GM19193 (cell line): ENCODE data around the gene CYP4V2.

Experiments
- POLR2A ChIP-seq: IDR thresholded peaks from 4 replicates; pipeline ENCODE4 v1.6.1; 2011; ENCODE audit not compliant: insufficient read depth, insufficient read length; ENCODE audit errors: extremely low read depth

CYP4V2 gene

DNA sequence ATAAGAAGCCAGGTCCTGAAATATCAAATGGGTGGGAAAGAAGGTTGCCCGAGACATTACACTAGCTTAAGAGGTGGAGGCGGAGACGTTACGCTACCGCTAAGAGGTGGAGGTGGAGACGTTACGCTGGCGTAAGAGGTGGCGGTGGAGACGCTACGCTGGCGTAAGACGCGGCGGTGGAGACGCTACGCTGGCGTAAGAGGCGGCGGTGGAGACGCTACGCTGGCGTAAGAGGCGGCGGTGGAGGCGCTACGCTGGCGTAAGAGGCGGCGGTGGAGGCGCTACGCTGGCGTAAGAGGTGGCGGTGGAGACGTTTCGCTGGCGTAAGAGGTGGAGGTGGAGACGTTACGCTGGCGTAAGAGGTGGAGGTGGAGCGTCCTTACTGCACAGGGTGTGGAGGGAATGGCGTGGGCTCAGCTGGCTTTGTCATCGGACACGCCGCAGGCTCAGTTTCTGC is 12.8 kb downstream of the CYP4V2 start:
- no peak for TF ChIP-seq POLR2A

DNA sequence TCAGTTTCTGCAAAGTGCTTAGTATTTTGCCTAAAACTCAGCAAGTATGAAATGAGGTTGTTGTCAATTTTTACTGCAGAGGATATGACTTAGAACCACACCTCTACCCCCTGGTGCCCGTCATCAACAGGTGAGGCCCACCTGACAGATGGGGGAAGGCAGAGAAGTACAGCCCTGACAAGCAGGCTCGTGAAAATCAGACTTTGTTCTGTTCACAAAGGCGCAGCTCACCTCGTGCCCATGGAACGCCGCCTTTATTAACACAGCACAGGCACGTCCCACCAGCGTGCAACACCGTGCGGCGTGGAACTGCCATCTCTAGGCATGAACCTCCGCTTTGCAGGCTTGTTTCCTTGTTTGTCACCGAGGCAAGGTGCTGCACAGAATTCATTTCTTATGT is 13.3 kb downstream of the CYP4V2 start:
- TF ChIP-seq POLR2A, result no peak

DNA sequence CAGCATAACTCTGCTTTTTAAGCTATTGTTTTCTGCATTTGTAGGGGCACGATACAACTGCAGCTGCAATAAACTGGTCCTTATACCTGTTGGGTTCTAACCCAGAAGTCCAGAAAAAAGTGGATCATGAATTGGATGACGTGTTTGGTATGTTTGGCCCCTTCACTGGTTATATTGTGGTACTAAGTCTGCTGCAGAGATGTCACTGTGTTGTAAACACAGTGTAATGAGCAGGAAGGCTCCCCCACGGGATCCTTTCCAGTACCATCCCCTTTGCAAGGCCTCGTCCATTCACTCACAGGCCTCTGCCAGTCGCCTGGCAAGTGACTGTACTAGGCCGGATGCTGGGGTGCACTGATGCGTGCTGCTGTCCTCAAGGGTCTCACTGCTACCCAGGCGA is 13.8 kb downstream of the CYP4V2 start:
- no peak for TF ChIP-seq POLR2A

DNA sequence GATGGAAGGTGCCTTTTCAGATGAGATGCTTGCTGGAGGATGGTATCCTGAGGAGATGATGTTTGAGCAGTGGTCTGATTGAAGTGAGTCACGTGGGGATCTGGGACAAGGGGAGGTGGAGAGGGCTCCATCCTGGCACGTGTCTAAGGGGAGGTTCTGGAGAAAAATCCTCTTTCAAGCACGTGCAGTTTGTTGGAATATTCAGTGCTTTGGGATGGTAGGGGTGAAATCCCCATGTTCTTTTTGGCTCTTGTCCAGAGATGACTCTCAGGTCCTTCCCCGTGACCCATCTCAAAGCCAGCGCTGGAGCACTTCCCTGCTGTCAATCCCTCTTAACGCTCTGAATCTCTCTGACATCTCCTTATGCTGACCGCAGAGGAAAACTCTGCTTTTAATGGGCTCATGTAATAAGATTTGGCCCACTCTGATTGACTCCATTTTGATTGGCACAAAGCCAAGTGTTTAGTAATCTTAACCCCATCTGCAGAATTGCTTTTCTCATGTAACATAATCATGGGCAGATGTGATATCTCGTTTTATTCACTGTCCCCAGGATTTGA is 25.2 kb downstream of the CYP4V2 start:
- TF ChIP-seq POLR2A, result no peak

DNA sequence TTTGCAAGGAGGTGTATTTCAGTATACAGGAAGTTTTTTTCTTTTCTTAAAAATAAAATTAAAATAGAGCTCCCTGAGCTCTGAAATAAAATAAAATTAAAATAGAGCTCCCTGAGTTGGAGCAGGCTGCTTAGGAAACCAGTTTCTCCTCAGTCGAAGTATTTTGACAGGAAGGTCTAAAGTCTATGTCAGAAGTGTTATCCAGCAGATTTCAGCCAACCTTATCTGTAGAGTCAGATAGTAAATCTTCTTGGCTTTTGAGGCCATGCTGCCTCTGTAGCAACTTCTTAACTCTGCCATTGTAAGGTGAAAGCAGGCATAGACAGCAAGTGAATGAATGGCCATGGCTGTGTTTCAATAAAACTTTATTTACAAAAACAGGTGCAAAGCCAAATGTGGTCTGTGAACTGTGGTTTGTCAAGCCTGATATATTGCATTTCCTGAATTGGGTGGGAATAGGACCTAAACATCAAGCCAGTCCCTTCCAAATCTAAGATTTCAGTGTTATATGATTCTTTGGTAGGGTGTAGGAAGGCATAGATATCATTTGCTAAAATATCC is 26.4 kb downstream of the CYP4V2 start:
- no peak for TF ChIP-seq POLR2A

DNA sequence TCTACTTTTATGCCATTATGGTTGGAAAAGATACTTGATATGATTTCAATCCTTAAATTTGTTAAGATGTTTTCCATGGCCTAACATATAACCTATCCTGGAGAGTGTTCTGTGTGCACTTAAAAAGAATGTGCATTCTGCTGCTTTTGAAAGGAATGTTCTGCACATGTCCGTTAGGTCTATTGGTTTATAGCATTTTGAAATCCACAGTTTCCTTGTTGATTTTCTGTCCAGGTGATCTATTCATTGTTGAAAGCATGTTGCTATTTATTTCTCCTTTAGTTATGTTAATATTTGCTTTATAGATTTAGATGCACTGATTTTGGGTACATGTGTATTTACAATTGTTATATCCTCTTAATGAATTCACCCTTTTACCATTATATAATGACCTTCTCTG is 30.3 kb downstream of the CYP4V2 start:
- TF ChIP-seq POLR2A, result no peak

DNA sequence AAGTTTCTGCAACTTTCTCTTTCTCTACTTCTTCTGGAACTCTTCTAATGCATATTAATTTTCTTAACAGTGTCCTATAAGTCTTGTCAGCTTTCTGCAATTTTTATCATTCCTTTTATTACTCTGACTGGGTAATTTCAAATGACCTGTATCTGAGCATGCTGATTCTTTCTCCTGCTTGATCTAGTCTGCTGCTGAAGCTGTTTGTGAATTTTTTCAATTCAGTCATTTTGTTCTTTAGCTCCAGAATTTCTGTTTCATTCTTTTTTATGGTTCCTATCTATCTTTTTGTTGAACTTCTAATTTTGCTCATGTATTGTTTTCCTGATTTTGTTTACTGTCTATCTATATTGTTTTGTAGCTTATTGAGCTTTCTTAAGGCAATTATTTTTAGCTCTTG is 34.5 kb downstream of the CYP4V2 start:
- no peak for TF ChIP-seq POLR2A

DNA sequence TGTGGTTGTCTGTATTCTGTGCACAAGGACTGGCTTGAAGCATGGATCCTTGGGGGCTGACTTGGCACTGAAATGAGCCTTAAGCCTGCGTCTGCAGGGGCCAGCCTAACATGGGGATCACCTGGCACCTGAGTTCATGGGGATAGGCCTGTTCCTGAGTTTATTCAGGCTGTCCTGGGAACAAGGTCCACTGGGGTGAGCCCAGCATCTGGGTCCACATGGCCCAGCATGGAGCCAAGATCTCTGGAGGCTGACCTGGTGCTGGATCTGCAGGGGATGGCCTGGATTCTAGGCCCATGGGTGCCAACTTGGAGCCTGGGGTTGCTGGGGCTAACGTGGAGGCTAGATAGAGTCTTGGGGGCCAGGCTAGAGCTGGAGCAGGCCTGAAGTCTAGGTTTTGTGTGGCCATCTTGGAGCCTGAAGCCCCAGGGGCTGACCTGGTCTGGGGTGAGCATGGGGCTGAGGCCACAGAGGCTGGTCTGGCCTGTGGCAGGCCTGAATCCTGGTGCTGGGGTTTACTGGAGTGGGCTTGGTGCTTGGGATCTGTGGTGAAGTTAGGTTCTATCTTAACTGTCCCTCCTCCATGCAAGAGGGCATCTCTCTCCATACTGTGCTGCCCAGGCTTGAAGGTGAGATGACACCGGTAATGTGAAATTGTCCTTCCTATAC is 35.3 kb downstream of the CYP4V2 start:
- TF ChIP-seq POLR2A, result no peak

DNA sequence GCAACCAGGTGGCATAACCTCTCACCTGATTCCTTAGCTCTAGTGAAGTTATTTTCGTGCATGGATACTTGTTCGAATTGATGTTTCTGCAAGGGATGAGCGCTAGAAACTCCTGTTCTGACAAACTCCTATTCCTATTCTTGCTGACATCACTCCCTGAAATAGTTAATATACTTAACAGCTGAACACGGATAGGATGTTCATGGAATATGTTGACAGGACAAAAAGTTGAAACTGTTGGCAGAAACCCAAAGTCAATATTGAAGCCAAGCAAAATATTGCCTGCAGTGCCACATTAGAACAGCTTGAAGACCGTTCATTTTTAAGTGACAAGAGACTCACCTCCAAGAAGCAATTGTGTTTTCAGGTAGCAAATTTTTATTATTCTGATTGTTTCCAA is 35.9 kb downstream of the CYP4V2 start, which contains the start of gene KLKB1:
Gene KLKB1, plus strand, starts transcription at position 287 of the 400 bp plus-strand sequence. CDS start 689 bp downstream, outside the sequence.
- TF ChIP-seq POLR2A, result no peak

DNA sequence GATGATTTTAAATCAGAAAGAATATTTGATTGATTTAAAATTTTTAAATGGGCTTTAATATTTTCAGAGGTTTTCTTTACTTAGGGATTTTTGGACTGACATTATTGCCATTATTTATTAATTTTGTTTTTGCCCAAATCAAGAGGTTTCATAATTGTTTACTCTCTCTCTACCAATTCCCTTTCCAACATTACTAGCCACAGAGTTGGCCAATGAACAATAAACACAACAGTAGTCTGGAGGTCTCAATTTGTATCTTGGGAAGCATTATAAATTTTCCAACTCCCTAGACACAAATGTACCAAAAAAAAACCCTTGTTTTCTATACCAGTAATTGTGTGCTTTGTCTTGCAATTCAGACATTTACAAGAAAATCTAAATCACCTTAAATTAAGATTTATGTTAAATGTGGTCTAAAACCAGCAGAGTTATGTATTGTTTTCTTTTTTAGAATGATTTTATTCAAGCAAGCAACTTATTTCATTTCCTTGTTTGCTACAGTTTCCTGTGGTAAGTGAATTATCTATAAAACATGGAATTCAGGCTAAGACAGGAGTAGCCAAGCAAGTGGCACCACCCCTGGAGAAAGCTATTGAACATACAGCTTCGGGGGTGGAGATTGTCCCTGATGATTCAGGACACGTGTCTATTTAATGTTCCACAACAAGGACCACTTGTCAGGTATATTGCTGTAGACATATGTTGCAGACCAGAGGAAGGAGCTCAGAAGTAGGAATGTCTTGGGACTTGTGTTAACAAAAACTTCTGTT is 36.6 kb downstream of the CYP4V2 start:
- TF ChIP-seq POLR2A, result no peak

DNA sequence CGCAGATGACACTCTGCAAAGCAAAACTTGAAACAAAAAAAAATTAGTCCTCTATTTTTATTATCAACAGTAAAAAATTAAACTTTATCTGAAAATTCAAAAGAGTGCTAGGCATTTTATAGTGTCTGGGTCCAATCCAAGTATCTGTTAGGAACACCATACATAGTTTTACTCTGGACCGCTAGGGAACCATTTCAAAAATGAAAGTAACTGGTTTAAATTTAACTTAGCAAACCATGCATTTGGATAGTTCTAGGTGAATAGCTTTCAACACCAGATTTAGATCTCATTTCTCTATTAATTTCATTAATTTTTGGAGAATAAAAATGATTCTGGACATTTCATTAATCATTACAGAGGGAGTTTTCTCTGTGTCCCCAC is 37.1 kb downstream of the CYP4V2 start:
- no peak for TF ChIP-seq POLR2A

DNA sequence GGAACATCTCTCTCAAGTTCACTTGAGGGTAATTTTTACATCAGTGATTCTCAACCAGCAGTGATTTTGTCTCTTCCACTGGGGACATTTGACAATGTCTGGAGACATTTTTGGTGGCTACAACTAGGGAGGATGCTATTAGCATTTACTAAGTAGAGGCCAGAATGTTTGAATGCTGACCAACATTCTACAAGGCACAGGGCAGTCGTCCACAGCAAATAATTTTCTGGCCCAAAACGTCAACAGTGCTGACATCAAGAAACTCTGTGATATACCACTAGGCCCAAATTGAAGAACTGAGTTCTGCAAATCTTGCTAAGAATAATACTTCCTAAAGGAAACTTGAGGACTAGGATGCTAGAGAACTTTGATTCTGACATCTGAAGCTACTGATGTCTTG is 43.0 kb downstream of the CYP4V2 start:
- no peak for TF ChIP-seq POLR2A

DNA sequence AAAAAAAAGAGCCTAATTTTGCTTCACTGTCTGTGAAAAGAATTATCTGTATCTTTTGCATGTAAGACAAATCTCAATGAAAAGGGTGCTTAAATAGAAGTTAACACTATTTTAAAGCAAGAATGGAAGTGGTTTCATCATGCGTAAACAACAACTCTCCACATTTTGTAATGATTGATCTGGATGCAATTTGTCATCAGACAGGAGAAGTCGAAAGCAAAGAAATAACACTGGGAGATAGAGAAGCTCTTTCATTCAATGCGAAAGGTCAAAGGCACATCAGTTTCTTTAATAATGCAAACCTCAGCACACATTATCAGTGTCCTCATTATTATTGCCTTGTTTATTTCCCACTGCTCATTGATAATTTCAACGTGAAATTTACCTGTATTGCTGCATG is 44.8 kb downstream of the CYP4V2 start:
- no peak for TF ChIP-seq POLR2A

DNA sequence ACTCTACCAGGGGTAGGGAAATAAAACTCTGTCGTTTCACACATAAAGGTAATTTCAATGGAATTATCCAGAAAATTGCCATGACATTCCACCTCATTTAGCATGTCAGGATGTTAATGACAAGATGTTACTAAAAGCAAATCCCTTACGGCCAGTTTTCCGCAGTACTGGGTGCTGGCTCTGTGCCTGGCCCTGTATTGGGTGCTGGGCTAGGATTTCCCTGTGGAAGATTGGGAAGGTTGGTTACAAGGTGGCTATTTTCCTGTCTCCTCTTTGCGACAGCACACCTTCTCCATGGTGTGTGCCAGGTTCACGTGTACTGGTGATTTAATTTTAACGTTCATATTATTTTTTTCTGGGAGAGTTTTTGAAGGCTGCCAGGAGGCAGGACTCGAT is 49.1 kb downstream of the CYP4V2 start:
- no peak for TF ChIP-seq POLR2A

DNA sequence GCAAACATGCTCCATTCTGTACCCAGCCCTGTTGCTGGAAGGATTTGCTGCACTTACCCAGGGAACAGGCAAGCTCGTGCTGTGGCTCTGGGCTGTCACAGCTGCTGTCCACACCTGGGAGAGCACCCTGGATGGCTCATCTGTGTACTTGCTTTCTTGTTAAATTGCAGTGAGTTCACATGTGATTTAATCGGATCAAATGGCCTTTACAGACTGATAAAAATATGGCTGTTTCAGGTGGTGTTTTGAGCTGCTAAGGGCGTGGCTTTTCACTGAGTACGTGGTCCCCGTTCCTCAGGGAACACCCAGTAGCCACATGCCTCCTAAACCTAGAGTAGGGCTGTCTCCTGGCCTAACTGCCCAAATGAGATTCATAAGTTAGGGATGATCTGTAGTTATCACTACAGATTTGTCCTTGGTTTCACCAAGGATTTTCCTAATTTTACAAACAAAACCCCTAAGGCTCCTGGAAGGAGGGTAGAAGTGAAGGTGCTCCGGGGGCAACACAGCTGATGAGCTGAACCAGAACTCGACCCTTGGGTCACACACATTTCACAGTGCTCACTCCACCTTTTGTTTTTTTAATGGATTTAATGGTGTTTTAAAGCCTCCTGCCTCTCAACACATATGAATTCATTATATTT is 49.6 kb downstream of the CYP4V2 start:
- TF ChIP-seq POLR2A, result no peak
